ENCODE measurements around the gene RANBP3.
"Not testable (repeated sequence)": the region's sequence is repeated elsewhere in the genome, so short reads cannot be mapped to it uniquely, and the experiment has no call there.

The RANBP3 gene

DNA sequence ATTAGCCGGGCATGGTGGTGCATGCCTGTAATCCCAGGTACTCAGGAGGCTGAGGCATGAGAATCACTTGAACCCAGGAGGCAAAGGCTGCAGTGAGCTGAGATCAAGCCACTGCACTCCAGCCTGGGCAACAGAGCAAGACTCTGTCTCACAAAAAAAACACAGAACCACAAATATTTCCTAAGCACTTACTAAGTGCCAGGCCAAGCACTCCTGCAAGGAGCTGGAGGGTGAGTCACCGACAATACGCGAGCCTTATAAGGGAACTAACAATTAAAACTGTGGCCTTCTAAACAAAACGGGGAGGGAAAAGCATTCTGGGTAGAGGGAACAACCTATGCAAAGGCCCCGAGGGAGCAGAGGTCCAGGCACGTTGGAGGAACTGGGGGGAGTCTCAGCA, 103.4 kb downstream of the RANBP3 start:
- not testable (repeated sequence) for DNase-seq

DNA sequence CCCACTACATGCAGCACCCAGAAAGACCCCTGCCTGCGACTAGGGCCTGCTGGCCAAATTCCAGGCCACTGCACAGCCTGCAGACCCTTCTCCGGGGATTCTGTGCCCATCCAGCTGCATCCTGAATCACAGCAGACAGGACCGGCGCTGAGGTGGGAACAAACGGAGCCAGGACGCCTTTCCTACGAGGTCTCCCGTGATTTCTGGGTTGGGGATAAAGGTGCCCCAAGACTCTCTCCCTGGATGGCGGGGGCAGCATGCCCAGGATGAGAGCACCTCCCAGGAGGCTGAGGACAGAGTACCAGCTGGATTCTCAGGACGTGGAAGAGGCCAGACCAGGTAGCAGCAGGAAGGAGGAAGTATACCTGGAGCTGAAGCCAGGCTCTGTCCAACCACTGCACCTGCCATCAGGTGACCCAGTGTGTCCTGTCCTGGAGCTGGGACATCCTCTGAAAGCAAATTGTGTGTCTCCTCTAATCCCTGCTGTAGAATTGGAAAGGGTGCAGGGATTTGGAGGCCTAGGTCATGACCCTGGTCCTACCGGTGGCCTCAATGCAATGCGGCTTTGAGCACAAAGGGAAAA, 104.2 kb downstream of the RANBP3 start:
- DNase-seq = no peak

GRCh38 chr19:5870986-5871394, 107.0 kb downstream of the RANBP3 start:
- no peak for DNase-seq

- no peak for DNase-seq
Observed at GRCh38 chr19:5867201-5868136, 110.5 kb downstream of the RANBP3 start.

Measured in activated effector memory CD4-positive, alpha-beta T cell treated with anti-CD3 and anti-CD28 coated beads, Interleukin-2, amount 50 U/mL, for 16 hours (primary cell).